Activated T-cell treated with anti-CD3 and anti-CD28 coated beads for 48 hours (primary cell): ENCODE data around the gene DCUN1D1.

ENCODE experiments used
- DNase-seq: peaks from one replicate; pipeline ENCODE4 v3.0.0-alpha.2; 2020; ENCODE audit warnings: low read depth

The DCUN1D1 gene

GRCh38 chr3:182889948-182890629 lies 90.2 kb downstream of the DCUN1D1 start:
- no peak for DNase-seq
